HEK293 (cell line): ENCODE measurements around the gene UCK2.

Experiments used
- KLF1 ChIP-seq: fragments of 450-650 bp; formaldehyde crosslinking; IDR thresholded peaks from 2 replicates; pipeline ENCODE4 v1.5.1; 2016; ENCODE audit warnings: missing biosample characterization, missing genetic modification characterization
- MZF1 ChIP-seq: fragments of 450-650 bp; formaldehyde crosslinking; IDR thresholded peaks from 2 replicates; pipeline ENCODE4 v1.5.1; 2017; ENCODE audit warnings: missing biosample characterization, missing genetic modification characterization, borderline replicate concordance
- ZNF292 ChIP-seq: fragments of 450-650 bp; formaldehyde crosslinking; IDR thresholded peaks from 2 replicates; pipeline ENCODE4 v1.5.1; 2016; ENCODE audit warnings: low read depth, missing biosample characterization, missing genetic modification characterization, borderline replicate concordance
- ZNF530 ChIP-seq: fragments of 450-650 bp; formaldehyde crosslinking; IDR thresholded peaks from 2 replicates; pipeline ENCODE4 v1.5.1; 2016; ENCODE audit warnings: low read depth, missing biosample characterization, missing genetic modification characterization
- ZNF670 ChIP-seq: fragments of 450-650 bp; formaldehyde crosslinking; IDR thresholded peaks from 2 replicates; pipeline ENCODE4 v1.5.1; 2016; ENCODE audit warnings: missing biosample characterization, missing genetic modification characterization, low read depth
- TF ChIP-seq, protein P1 (sequence below): fragments of 450-650 bp; formaldehyde crosslinking; IDR thresholded peaks from 2 replicates; pipeline ENCODE4 v1.5.1; 2016; ENCODE audit warnings: missing biosample characterization, missing genetic modification characterization
- TF ChIP-seq, protein P2 (sequence below): fragments of 450-650 bp; IDR thresholded peaks from 2 replicates; pipeline ENCODE4 v1.5.1; 2018; ENCODE audit warnings: missing biosample characterization, missing genetic modification characterization

DNA sequence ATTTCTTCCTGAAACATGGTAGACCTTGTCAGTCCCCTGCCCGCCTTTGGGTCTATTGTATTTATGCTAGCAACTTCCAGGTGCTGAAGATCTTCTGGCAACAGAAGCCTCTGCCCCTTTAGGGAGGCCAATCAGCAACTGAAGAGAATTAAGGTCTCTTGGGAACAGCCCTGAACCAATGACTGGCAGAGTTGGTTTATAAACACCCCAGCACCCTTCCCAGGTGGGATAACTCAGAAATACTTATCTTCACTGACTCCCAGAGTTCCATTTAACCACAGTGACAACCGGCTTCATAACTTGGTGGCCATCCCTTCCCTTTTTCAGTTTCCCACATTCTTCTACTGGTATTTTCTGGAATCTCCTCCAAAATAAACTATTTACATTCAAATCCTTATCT is 31.5 kb upstream of the UCK2 start:
- TF ChIP-seq, protein P1, sequence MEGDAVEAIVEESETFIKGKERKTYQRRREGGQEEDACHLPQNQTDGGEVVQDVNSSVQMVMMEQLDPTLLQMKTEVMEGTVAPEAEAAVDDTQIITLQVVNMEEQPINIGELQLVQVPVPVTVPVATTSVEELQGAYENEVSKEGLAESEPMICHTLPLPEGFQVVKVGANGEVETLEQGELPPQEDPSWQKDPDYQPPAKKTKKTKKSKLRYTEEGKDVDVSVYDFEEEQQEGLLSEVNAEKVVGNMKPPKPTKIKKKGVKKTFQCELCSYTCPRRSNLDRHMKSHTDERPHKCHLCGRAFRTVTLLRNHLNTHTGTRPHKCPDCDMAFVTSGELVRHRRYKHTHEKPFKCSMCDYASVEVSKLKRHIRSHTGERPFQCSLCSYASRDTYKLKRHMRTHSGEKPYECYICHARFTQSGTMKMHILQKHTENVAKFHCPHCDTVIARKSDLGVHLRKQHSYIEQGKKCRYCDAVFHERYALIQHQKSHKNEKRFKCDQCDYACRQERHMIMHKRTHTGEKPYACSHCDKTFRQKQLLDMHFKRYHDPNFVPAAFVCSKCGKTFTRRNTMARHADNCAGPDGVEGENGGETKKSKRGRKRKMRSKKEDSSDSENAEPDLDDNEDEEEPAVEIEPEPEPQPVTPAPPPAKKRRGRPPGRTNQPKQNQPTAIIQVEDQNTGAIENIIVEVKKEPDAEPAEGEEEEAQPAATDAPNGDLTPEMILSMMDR (tag by site-specific recombination): no peak
- TF ChIP-seq, protein P2, sequence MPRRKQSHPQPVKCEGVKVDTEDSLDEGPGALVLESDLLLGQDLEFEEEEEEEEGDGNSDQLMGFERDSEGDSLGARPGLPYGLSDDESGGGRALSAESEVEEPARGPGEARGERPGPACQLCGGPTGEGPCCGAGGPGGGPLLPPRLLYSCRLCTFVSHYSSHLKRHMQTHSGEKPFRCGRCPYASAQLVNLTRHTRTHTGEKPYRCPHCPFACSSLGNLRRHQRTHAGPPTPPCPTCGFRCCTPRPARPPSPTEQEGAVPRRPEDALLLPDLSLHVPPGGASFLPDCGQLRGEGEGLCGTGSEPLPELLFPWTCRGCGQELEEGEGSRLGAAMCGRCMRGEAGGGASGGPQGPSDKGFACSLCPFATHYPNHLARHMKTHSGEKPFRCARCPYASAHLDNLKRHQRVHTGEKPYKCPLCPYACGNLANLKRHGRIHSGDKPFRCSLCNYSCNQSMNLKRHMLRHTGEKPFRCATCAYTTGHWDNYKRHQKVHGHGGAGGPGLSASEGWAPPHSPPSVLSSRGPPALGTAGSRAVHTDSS: no peak
- TF ChIP-seq ZNF670 (no peak), ZNF530 (tag by site-specific recombination) (no peak), KLF1 (tag by site-specific recombination) (no peak), ZNF292 (tag by site-specific recombination) (no peak), MZF1 (no peak)
